ENCODE measurements around the gene ANKS3. TPM values are rescaled to one million over a fixed set of nuclear protein-coding genes. Genes with fewer than 3 reads are reported as not detected.

ANKS3 gene
- total RNA-seq, 4 donors from 2014 or later, result 23.3 to 47.8 (median 27.6) TPM

DNA sequence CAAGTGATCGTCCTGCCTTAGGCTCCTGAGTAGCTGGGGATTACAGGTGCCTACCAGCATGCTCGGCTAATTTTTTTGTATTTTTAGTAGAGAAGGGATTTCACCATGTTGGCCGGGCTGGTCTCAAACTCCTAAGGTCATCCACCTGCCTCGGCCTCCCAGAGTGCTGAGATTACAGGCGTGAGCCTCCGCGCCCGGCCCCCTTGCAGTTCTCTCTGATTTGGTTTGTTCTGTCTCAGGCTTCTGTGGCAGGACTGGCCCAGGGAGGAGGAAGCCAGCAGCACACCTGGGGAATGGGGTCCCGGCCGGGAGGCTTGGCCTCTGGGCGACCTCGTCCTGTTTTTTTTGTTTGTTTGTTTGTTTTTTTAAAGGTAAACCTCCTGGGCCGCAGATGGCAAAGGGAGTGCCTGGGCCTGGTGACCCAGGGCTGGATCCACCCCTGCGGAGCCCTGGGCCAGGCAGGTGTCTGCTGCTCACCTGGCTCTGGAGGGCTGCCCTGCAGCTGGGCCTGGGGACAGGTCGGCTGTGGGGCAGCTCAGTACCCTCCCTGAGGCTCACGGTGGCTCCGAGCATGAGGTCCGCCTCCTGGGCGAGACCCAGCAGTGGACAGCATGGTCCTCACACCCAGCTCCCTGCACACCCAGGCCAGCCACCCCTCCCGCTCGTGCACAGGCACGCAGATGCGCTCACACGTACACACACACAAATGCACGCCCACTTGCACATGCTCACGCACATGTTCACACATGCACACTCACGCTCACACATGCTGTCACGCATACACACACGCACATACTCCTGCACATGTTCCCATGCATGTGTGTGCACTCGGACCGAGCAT, 44.0 kb downstream of the ANKS3 start:
- no peak for ATAC-seq
- Histone ChIP-seq H3K4me3 (no peak overlapping the region), H3K9me3 (no peaks in the 10 kb centered on the region), H3K27ac (no peak overlapping the region), H3K36me3 (peaks cover 0 to 57% of the 10 kb centered on the region in 2 donors), H3K4me1 (peaks cover 0 to 22% (median 10%) of the 10 kb centered on the region in 3 donors), H3K27me3 (no peaks in the 10 kb centered on the region)
- TF ChIP-seq POLR2AphosphoS5 (IDR thresholded peaks at IDR 0.05) (no peak), POLR2A (IDR thresholded peaks at IDR 0.05) (no peak), EP300 (IDR thresholded peaks at IDR 0.05) (no peak), CTCF (IDR thresholded peaks at IDR 0.05) (no peak)
- 83% methylated on average over 6 to 12 of the region's 31 CpGs for WGBS, 2 donors (ENCODE audit: low coverage in 1 of 2)

GRCh38 chr16:4689091-4689671, 44.9 kb downstream of the ANKS3 start:
- H3K4me1 ChIP-seq, result peaks cover 0 to 13% (median under 1%) of the 10 kb centered on the region in 3 donors
- H3K27me3 ChIP-seq, result no peaks in the 10 kb centered on the region
- H3K27ac ChIP-seq, result no peak overlapping the region
- TF ChIP-seq EP300 (IDR thresholded peaks at IDR 0.05), result no peak
- no peak overlapping the region for H3K4me3 ChIP-seq
- ATAC-seq, result no peak
- H3K9me3 ChIP-seq, result no peaks in the 10 kb centered on the region
- 70% methylated on average over 2 of the region's 21 CpGs; no CpG with 5 or more reads in 1 of the 2 donors for WGBS, 2 donors (ENCODE audit: low coverage in 1 of 2)
- H3K36me3 ChIP-seq, result peaks cover 0 to 64% of the 10 kb centered on the region in 2 donors

DNA sequence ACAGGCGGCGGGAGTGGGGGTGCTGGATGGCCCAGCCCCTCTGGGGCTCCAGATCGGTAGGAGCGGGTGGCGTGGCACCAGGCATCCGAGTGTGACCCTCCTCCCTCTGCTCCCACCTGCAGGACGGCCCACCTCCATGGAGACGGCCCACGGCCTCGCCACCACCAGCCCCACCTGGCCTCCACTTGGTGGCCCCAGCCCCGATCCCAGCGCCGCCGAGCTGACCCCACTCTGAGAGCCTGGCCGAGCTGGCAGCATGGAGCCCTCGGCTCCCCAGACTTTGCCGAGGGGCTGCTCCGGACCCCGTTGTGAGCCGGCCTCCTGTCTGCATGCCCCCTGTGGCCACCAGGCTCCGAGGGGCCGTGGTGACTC, 45.4 kb downstream of the ANKS3 start:
- Histone ChIP-seq H3K4me1 (peaks cover 0 to 12% (median 0%) of the 10 kb centered on the region in 3 donors), H3K9me3 (no peaks in the 10 kb centered on the region), H3K4me3 (no peak overlapping the region), H3K27ac (no peak overlapping the region), H3K27me3 (no peaks in the 10 kb centered on the region), H3K36me3 (peaks cover 0 to 69% of the 10 kb centered on the region in 2 donors)
- no peak for ATAC-seq
- no CpG with 5 or more reads among the region's 22 CpGs for WGBS, 2 donors (ENCODE audit: low coverage in 1 of 2)
- TF ChIP-seq POLR2A (IDR thresholded peaks at IDR 0.05) (no peak), POLR2AphosphoS5 (IDR thresholded peaks at IDR 0.05) (no peak), EP300 (IDR thresholded peaks at IDR 0.05) (no peak), CTCF (IDR thresholded peaks at IDR 0.05) (no peak)

- TF ChIP-seq POLR2AphosphoS5 (IDR thresholded peaks at IDR 0.05) (no peak), EP300 (IDR thresholded peaks at IDR 0.05) (no peak), POLR2A (IDR thresholded peaks at IDR 0.05) (no peak), CTCF (IDR thresholded peaks at IDR 0.05) (no peak)
- H3K27ac ChIP-seq, result no peak overlapping the region
- no CpG with 5 or more reads among the region's 39 CpGs for WGBS, 2 donors (ENCODE audit: low coverage in 1 of 2)
Measured at GRCh38 chr16:4687946-4688673, 46.0 kb downstream of the ANKS3 start.

GRCh38 chr16:4687416-4687815, 46.7 kb downstream of the ANKS3 start:
- Histone ChIP-seq H3K9me3 (no peaks in the 10 kb centered on the region), H3K27me3 (no peaks in the 10 kb centered on the region), H3K4me1 (peaks cover 0 to 16% (median 0%) of the 10 kb centered on the region in 3 donors), H3K4me3 (no peak overlapping the region), H3K36me3 (peaks cover 0 to 81% of the 10 kb centered on the region in 2 donors), H3K27ac (no peak overlapping the region)
- WGBS, 2 donors (ENCODE audit: low coverage in 1 of 2), result 69 to 89% methylated on average over 3 to 4 of the region's 8 CpGs
- TF ChIP-seq CTCF (IDR thresholded peaks at IDR 0.05), result no peak
- TF ChIP-seq POLR2AphosphoS5 (IDR thresholded peaks at IDR 0.05), result no peak
- TF ChIP-seq POLR2A (IDR thresholded peaks at IDR 0.05), result no peak
- no peak for TF ChIP-seq EP300 (IDR thresholded peaks at IDR 0.05)
- no peak for ATAC-seq

More at GRCh38 chr16:4687946-4688673, 46.0 kb downstream of the ANKS3 start:
- peaks cover 0 to 74% of the 10 kb centered on the region in 2 donors for H3K36me3 ChIP-seq
- H3K9me3 ChIP-seq, result no peaks in the 10 kb centered on the region
- H3K27me3 ChIP-seq, result no peaks in the 10 kb centered on the region
- no peak for ATAC-seq
- H3K4me3 ChIP-seq, result no peak overlapping the region
- peaks cover 0 to 16% (median 0%) of the 10 kb centered on the region in 3 donors for H3K4me1 ChIP-seq
